CD4-positive, alpha-beta T cell treated with Interleukin-17A for 1 hour (primary cell): ENCODE data around the gene FGF5.
"Not testable (repeated sequence)": the region's sequence is repeated elsewhere in the genome, so short reads cannot be mapped to it uniquely, and the experiment has no call there.

ENCODE experiments used
- DNase-seq: peaks from one replicate; pipeline ENCODE4 v3.0.0-alpha.2; 2020

The FGF5 gene

GRCh38 chr4:80302616-80303223 lies 36.3 kb downstream of the FGF5 start:
- no peak for DNase-seq

- no peak for DNase-seq
Observed at GRCh38 chr4:80305466-80305865, 39.0 kb downstream of the FGF5 start.

- no peak for DNase-seq
Observed at GRCh38 chr4:80306260-80306659, 39.8 kb downstream of the FGF5 start.

GRCh38 chr4:80307183-80307735 lies 40.8 kb downstream of the FGF5 start:
- DNase-seq: no peak

GRCh38 chr4:80307774-80308465 lies 41.5 kb downstream of the FGF5 start:
- no peak for DNase-seq

GRCh38 chr4:80308466-80308822 lies 42.0 kb downstream of the FGF5 start:
- DNase-seq: no peak

- no peak for DNase-seq
Observed at GRCh38 chr4:80309294-80310004, 43.0 kb downstream of the FGF5 start.

- DNase-seq: no peak
Observed at GRCh38 chr4:80311130-80311529, 44.7 kb downstream of the FGF5 start.

GRCh38 chr4:80312124-80312523 lies 45.7 kb downstream of the FGF5 start:
- DNase-seq: no peak

- DNase-seq: no peak
Observed at GRCh38 chr4:80313627-80314026, 47.2 kb downstream of the FGF5 start.

- DNase-seq: not testable (repeated sequence)
Observed at GRCh38 chr4:80315848-80316247, 49.4 kb downstream of the FGF5 start.

- DNase-seq: no peak
Observed at GRCh38 chr4:80321341-80321740, 54.9 kb downstream of the FGF5 start.

GRCh38 chr4:80321776-80322175 lies 55.3 kb downstream of the FGF5 start:
- DNase-seq: no peak

- DNase-seq: no peak
Observed at GRCh38 chr4:80322716-80323115, 56.3 kb downstream of the FGF5 start.

- no peak for DNase-seq
Observed at GRCh38 chr4:80324171-80324570, 57.7 kb downstream of the FGF5 start.

GRCh38 chr4:80331693-80332092 lies 65.2 kb downstream of the FGF5 start:
- no peak for DNase-seq

GRCh38 chr4:80333121-80333520 lies 66.7 kb downstream of the FGF5 start:
- no peak for DNase-seq

- no peak for DNase-seq
Observed at GRCh38 chr4:80334568-80334967, 68.1 kb downstream of the FGF5 start.

- DNase-seq: no peak
Observed at GRCh38 chr4:80335226-80335553, 68.7 kb downstream of the FGF5 start.

GRCh38 chr4:80335554-80336358 lies 69.3 kb downstream of the FGF5 start, which contains the start of gene CFAP299:
Gene CFAP299, plus strand, starts transcription at chr4:80335730.
- DNase-seq: peak; percentile 38

GRCh38 chr4:80336582-80336981 lies 70.1 kb downstream of the FGF5 start:
- no peak for DNase-seq

- DNase-seq: no peak
Observed at GRCh38 chr4:80340036-80340435, 73.6 kb downstream of the FGF5 start.
